Measurements from ENCODE around the gene TOP2B. TPM values are rescaled to one million over a fixed set of nuclear protein-coding genes. Genes with fewer than 3 reads are reported as not detected.

TOP2B gene
- total and polyA plus RNA-seq, 9 of the 15 experiments (the other 6 are each of a cell fraction or from before 2014, with no cell fraction given) = 45.3 to 186 (median 134) TPM

- no peak for TF ChIP-seq ZHX1 (conservative IDR thresholded peaks at IDR 0.05; ENCODE audit: low read length)
- no peak for TF ChIP-seq ARID4B (CRISPR knock-in tag; IDR thresholded peaks at IDR 0.05)
- TF ChIP-seq CREB5 (CRISPR knock-in tag; IDR thresholded peaks at IDR 0.05) = no peak
- TF ChIP-seq E4F1 (CRISPR knock-in tag; IDR thresholded peaks at IDR 0.05; ENCODE audit: borderline replicate concordance) = no peak
- no peak for TF ChIP-seq SRSF3 (IDR thresholded peaks at IDR 0.05; ENCODE audit: insufficient read depth, low read length)
- TF ChIP-seq CBFA2T2 (conservative IDR thresholded peaks at IDR 0.05) = 0 out of 2 replicates have a peak, but pooled peaks have one; percentile 11
- TF ChIP-seq RBM17 (IDR thresholded peaks at IDR 0.05; ENCODE audit: borderline replicate concordance, low read depth, low read length) = no peak
- no peak for TF ChIP-seq ZNF589 (CRISPR knock-in tag; IDR thresholded peaks at IDR 0.05; ENCODE audit: low read depth)
- no peak for TF ChIP-seq BRF2 (IDR thresholded peaks at IDR 0.05; ENCODE audit: borderline replicate concordance, insufficient read depth, insufficient read length)
- TF ChIP-seq MAZ (CRISPR knock-in tag; conservative IDR thresholded peaks at IDR 0.05 in 1 of 2, IDR thresholded peaks at IDR 0.05 in 1 of 2) = no peak
- no peak for TF ChIP-seq TARDBP (IDR thresholded peaks at IDR 0.05)
Measured at GRCh38 chr3:25665315-25666280, 891 bp upstream of the TOP2B start (continued).
